SJSA1 (cell line): ENCODE results near the gene SEMA3C. TPM values are rescaled to one million over a fixed set of nuclear protein-coding genes. Genes with fewer than 3 reads are reported as not detected.

Experiments
- DNase-seq, 2 experiments: peaks; one replicate each; pipeline ENCODE4 v3.0.0-alpha.2; 2015 to 2020; ENCODE audit warnings: low spot score in 2 of 2, low read depth in 1 of 2
- H3K27ac ChIP-seq: fragments of 250-450 bp; sonication (Bioruptor Pico); 2 replicates; pipeline ENCODE4 v1.5.1; 2020; ENCODE audit warnings: mild to moderate bottlenecking, moderate library complexity
- H3K27me3 ChIP-seq: fragments of 250-450 bp; sonication (Bioruptor Pico); replicated peaks from 2 replicates; pipeline ENCODE4 v1.5.1; 2020; ENCODE audit warnings: mild to moderate bottlenecking, moderate library complexity
- H3K36me3 ChIP-seq: fragments of 250-450 bp; sonication (Bioruptor Pico); 2 replicates; pipeline ENCODE4 v1.5.1; 2020; ENCODE audit warnings: mild to moderate bottlenecking
- H3K4me1 ChIP-seq: fragments of 250-450 bp; sonication (Bioruptor Pico); replicated peaks from 2 replicates; pipeline ENCODE4 v1.6.1; 2021; ENCODE audit warnings: mild to moderate bottlenecking
- H3K4me3 ChIP-seq: fragments of 250-450 bp; sonication (Bioruptor Pico); 2 replicates; pipeline ENCODE4 v1.5.1; 2020; ENCODE audit warnings: mild to moderate bottlenecking
- H3K9me3 ChIP-seq: fragments of 250-450 bp; sonication (Bioruptor Pico); replicated peaks from 2 replicates; pipeline ENCODE4 v1.5.1; 2020; ENCODE audit warnings: mild to moderate bottlenecking
- total RNA-seq: library from RNA; depleted of rRNA; stranded (reverse); fragments of >200 nt; shearing (Covaris generic); gene quantifications from 2 replicates; pipeline ENCODE4 v1.2.3, GENCODE V29; 2014

The SEMA3C gene
- total RNA-seq, 1 experiment from 2014 or later = 28.6 TPM

GRCh38 chr7:80890426-80891258, 28.2 kb downstream of the SEMA3C start:
- Histone ChIP-seq H3K4me3 (no peak overlapping the region), H3K27ac (no peak overlapping the region), H3K4me1 (peaks cover 22% of the 10 kb centered on the region), H3K27me3 (no peaks in the 10 kb centered on the region), H3K9me3 (no peaks in the 10 kb centered on the region), H3K36me3 (no peaks in the 10 kb centered on the region)
- no peak for DNase-seq

DNA sequence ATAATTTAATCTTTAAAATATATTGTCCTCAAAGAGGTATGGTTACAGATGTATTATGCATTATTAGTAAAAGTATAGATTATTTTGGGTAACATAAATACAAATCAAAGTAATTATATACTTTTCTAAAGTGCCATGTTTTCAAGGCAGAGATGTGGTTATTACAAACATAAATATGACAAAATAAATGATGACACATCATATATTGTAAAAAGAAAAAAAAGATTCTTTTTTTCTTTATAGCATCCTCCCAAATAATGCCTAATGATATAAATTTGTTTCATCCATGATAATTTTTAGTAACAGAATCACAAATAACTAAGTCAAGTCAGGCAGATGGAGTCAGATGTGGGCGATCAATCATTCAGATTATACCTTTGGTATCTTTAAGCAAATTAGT, 29.3 kb downstream of the SEMA3C start:
- Histone ChIP-seq H3K27me3 (no peaks in the 10 kb centered on the region), H3K4me1 (peaks cover 22% of the 10 kb centered on the region), H3K4me3 (no peak overlapping the region), H3K27ac (no peak overlapping the region), H3K36me3 (no peaks in the 10 kb centered on the region), H3K9me3 (no peaks in the 10 kb centered on the region)
- no peak for DNase-seq

DNA sequence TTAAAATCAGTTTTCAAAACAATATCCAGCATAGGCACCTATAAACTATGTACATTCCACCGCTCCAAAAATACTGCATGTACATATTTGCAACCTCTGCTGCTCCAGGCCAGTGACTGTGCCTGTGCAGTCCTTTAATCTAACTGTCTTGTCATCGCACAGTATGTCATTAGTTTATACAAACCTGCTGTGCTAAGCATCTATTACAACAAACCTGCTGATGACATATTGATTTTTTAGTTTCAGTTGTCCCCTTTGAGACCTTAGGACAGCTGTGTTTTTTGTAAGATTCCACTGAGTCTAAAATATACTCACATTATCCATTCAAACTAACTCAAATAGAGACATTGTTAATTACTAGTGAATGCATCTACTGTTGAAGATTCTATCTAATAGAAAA, 33.1 kb downstream of the SEMA3C start:
- Histone ChIP-seq H3K27ac (no peak overlapping the region), H3K9me3 (no peaks in the 10 kb centered on the region), H3K4me1 (peaks cover 42% of the 10 kb centered on the region), H3K27me3 (no peaks in the 10 kb centered on the region), H3K36me3 (no peaks in the 10 kb centered on the region), H3K4me3 (no peak overlapping the region)
- DNase-seq = no peak

GRCh38 chr7:80884511-80885195, 34.2 kb downstream of the SEMA3C start:
- Histone ChIP-seq H3K27me3 (no peaks in the 10 kb centered on the region), H3K27ac (peak overlapping the region; percentile 86), H3K4me3 (no peak overlapping the region), H3K4me1 (peaks cover 33% of the 10 kb centered on the region), H3K36me3 (no peaks in the 10 kb centered on the region), H3K9me3 (no peaks in the 10 kb centered on the region)
- peak in 1 of 2 experiments; percentile 53 for DNase-seq

- H3K4me1 ChIP-seq = peaks cover 33% of the 10 kb centered on the region
- DNase-seq = peak; percentile 82 to 94
- no peaks in the 10 kb centered on the region for H3K36me3 ChIP-seq
- no peaks in the 10 kb centered on the region for H3K9me3 ChIP-seq
- H3K27me3 ChIP-seq = no peaks in the 10 kb centered on the region
- peak overlapping the region; percentile 86 for H3K27ac ChIP-seq
- H3K4me3 ChIP-seq = no peak overlapping the region
These were observed 35.5 kb downstream of the SEMA3C start for GRCh38 chr7:80883154-80884025.

GRCh38 chr7:80882213-80882801, 36.5 kb downstream of the SEMA3C start:
- H3K27ac ChIP-seq = peak overlapping the region; percentile 86

GRCh38 chr7:80881351-80881900, 37.4 kb downstream of the SEMA3C start:
- DNase-seq = no peak
- H3K4me3 ChIP-seq = no peak overlapping the region
- peaks cover 33% of the 10 kb centered on the region for H3K4me1 ChIP-seq
- no peaks in the 10 kb centered on the region for H3K27me3 ChIP-seq
- H3K36me3 ChIP-seq = no peaks in the 10 kb centered on the region
- H3K27ac ChIP-seq = no peak overlapping the region
- no peaks in the 10 kb centered on the region for H3K9me3 ChIP-seq

More at GRCh38 chr7:80882213-80882801, 36.5 kb downstream of the SEMA3C start:
- Histone ChIP-seq H3K4me3 (no peak overlapping the region), H3K9me3 (no peaks in the 10 kb centered on the region), H3K4me1 (peaks cover 33% of the 10 kb centered on the region), H3K27me3 (no peaks in the 10 kb centered on the region), H3K36me3 (no peaks in the 10 kb centered on the region)
- no peak for DNase-seq

GRCh38 chr7:80879849-80880248, 39.0 kb downstream of the SEMA3C start:
- Histone ChIP-seq H3K4me3 (no peak overlapping the region), H3K27ac (no peak overlapping the region), H3K4me1 (peaks cover 28% of the 10 kb centered on the region), H3K9me3 (no peaks in the 10 kb centered on the region), H3K27me3 (no peaks in the 10 kb centered on the region), H3K36me3 (no peaks in the 10 kb centered on the region)
- DNase-seq = no peak

GRCh38 chr7:80876894-80877414, 41.9 kb downstream of the SEMA3C start:
- DNase-seq = no peak
- H3K27ac ChIP-seq = no peak overlapping the region
- no peak overlapping the region for H3K4me3 ChIP-seq
- no peaks in the 10 kb centered on the region for H3K36me3 ChIP-seq
- H3K4me1 ChIP-seq = peaks cover under 1% of the 10 kb centered on the region; the same call in 1 of the 2 replicates
- H3K9me3 ChIP-seq = no peaks in the 10 kb centered on the region
- no peaks in the 10 kb centered on the region for H3K27me3 ChIP-seq

- no peaks in the 10 kb centered on the region for H3K4me1 ChIP-seq
- no peaks in the 10 kb centered on the region for H3K27me3 ChIP-seq
- H3K4me3 ChIP-seq = no peak overlapping the region
- no peak overlapping the region for H3K27ac ChIP-seq
- no peak for DNase-seq
- no peaks in the 10 kb centered on the region for H3K9me3 ChIP-seq
- H3K36me3 ChIP-seq = no peaks in the 10 kb centered on the region
These were observed 43.2 kb downstream of the SEMA3C start for GRCh38 chr7:80875537-80876120.

DNA sequence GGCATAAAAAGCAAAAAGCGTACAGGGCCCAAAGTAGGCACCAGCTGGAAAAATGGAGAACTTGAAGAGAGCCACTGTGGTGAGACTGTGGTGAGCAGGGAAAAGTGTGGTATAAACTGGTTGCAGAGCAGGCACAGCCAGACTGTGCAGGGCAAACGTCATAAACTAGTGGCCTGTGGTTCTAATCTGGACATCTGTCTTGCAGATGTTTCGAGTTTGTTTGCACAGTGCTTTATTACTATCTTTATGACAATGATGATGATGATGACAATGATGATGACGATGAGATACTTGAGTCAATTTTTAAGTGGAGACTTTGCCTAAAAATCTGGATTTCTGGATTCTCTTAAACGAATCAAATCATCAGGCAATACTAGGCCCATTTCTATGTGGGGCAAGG, 45.7 kb downstream of the SEMA3C start:
- no peak overlapping the region for H3K27ac ChIP-seq
- no peak overlapping the region for H3K4me3 ChIP-seq
- DNase-seq = no peak
- H3K27me3 ChIP-seq = no peaks in the 10 kb centered on the region
- no peaks in the 10 kb centered on the region for H3K9me3 ChIP-seq
- H3K4me1 ChIP-seq = no peaks in the 10 kb centered on the region
- no peaks in the 10 kb centered on the region for H3K36me3 ChIP-seq

- H3K4me3 ChIP-seq = no peak overlapping the region
- H3K27ac ChIP-seq = no peak overlapping the region
- H3K27me3 ChIP-seq = no peaks in the 10 kb centered on the region
- no peaks in the 10 kb centered on the region for H3K9me3 ChIP-seq
- H3K4me1 ChIP-seq = no peaks in the 10 kb centered on the region
- no peaks in the 10 kb centered on the region for H3K36me3 ChIP-seq
- no peak for DNase-seq
These were observed 47.6 kb downstream of the SEMA3C start for GRCh38 chr7:80871228-80871627.

- no peaks in the 10 kb centered on the region for H3K27me3 ChIP-seq
- H3K36me3 ChIP-seq = no peaks in the 10 kb centered on the region
These were observed 48.0 kb downstream of the SEMA3C start for GRCh38 chr7:80870813-80871212.

More at GRCh38 chr7:80870813-80871212, 48.0 kb downstream of the SEMA3C start:
- DNase-seq = no peak
- H3K4me3 ChIP-seq = no peak overlapping the region
- no peak overlapping the region for H3K27ac ChIP-seq
- H3K4me1 ChIP-seq = no peaks in the 10 kb centered on the region
- no peaks in the 10 kb centered on the region for H3K9me3 ChIP-seq
